Activated CD8-positive, alpha-beta T cell treated with anti-CD3 and anti-CD28 coated beads, Interleukin-2, amount 10 ng/mL, durations not matched to agents 7 days and 5 days (primary cell): ENCODE results near the gene HOXD11. TPM values are rescaled to one million over a fixed set of nuclear protein-coding genes. Genes with fewer than 3 reads are reported as not detected.

Experiments used
- ATAC-seq: fragments of 150-1000 bp; cut with Tn5 transposase; one replicate; pipeline ENCODE4 v1.10.0; 2021; ENCODE audit warnings: moderate library complexity
- CTCF ChIA-PET: fragments of 350-600 bp; sonication (Branson Sonifier 250); formaldehyde crosslinking; loops from one replicate; lab custom pipeline; 2021; ENCODE audit warnings: antibody characterized with exemption; lab: Charles Lee
- POLR2A ChIA-PET: fragments of 350-600 bp; sonication (Branson Sonifier 250); formaldehyde crosslinking; loops from one replicate; lab custom pipeline; 2021; ENCODE audit warnings: antibody characterized with exemption; lab: Charles Lee
- DNase-seq: peaks from one replicate; pipeline ENCODE4 v3.0.0-alpha.2; 2020
- H3K27ac Mint-ChIP-seq: one replicate; pipeline ENCODE4 v1.8.0; 2021; ENCODE audit warnings: mild to moderate bottlenecking, mixed read lengths
- H3K27me3 Mint-ChIP-seq: one replicate; pipeline ENCODE4 v1.8.0; 2021; ENCODE audit warnings: low read depth, mixed read lengths
- H3K36me3 Mint-ChIP-seq: one replicate; pipeline ENCODE4 v1.8.0; 2021; ENCODE audit warnings: low read depth, mixed read lengths
- H3K4me1 Mint-ChIP-seq: one replicate; pipeline ENCODE4 v1.8.0; 2021; ENCODE audit warnings: low read depth, mixed read lengths
- H3K4me3 Mint-ChIP-seq: one replicate; pipeline ENCODE4 v1.8.0; 2021; ENCODE audit warnings: mild to moderate bottlenecking, mixed read lengths
- H3K9me3 Mint-ChIP-seq: one replicate; pipeline ENCODE4 v1.8.0; 2022; ENCODE audit warnings: mixed read lengths; ENCODE audit not compliant: insufficient read depth
- total RNA-seq, 2 experiments: library from RNA; stranded (reverse); gene quantifications; one replicate each; pipeline ENCODE4 v1.2.3, GENCODE V29; 2021

The HOXD11 gene
- total RNA-seq, 2 experiments from 2014 or later, result not detected

DNA sequence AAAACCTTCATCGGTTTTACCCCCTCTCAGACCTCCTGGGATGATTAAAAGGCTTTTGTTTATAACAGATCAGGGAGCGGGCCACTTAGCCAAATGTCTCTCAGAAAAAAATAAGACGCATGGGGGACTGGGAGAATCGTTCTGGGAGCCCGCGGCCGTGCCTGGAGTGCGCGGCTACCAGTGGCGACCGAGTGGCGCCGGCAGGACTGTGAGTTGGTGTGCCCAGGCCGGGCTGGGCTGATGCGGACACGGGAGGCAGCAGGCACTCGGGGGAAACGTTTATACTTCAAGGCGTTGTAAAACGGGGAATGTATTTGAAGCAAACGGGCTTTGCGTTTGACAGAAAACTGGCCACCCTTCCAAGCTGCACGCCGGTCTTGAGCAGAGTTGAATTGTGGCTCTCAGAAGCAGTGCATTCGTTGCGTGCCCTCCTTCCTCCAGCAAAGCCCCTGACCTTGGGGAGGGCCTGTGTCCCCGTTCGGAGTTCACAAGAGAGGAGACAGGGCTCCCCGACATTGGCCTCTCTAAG is 4.8 kb downstream of the HOXD11 start:
- no peak overlapping the region for H3K27ac Mint-ChIP-seq

DNA sequence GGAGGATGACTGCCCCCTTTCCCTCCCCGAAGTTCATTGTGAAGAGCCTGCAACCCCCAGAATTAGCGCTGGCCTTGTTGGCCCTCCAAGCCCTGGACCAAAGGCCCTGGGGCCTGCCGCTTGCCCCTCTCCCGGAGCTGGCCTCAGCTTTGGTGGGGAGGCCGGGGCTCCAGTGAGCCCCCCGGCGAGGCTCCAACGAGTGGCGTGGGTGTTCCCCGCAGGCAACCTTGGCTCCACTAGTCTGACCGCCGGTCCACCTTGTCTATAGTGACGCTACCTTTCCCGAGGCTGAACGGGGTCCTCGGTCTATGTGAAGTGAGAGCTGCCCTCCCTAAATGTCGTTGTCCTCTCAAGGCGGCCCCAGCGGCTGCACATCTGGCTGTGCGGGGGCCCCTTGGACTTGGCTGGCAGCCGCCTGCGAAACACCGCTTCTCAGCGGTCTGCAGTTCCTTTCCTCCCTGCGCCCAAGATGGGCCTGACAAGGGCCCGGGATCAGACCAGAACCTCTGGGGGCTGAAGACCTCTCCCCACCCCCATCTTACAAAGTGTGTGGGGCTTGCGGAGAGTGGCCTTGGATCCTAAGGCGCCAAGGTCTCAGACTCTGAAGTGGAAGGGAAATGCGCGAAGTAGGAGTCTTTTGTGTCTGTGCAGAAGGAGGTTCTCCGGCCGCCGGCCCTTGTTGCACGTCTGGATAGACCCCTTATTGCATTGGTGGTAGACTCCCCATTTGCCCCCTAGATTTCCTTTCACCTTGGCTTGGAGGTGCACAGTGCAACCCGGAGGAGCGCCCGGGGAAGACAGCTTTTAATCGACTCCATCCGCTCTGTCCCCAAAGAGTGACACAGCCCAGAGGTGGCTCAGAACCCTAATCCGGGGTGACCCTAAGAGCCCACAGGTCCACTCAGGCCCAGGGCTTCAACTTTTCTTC is 5.6 kb downstream of the HOXD11 start:
- Mint-ChIP-seq H3K4me1 (peaks cover 4% of the 10 kb centered on the region), H3K27me3 (peaks cover 79% of the 10 kb centered on the region), H3K4me3 (no peak overlapping the region), H3K36me3 (peaks cover 7% of the 10 kb centered on the region), H3K9me3 (peaks cover 10% of the 10 kb centered on the region), H3K27ac (no peak overlapping the region)
- ATAC-seq (no peak), DNase-seq (no peak)
- POLR2A ChIA-PET, result no interaction called here
- CTCF ChIA-PET, result interaction anchor here (0.6 to 2.0 kb wide), 3 partner anchors 19 to 539 kb away, joined by 3 to 5 read pairs (median 3); no protein-coding TSS in a partner anchor

More for the DNA sequence above, 4.8 kb downstream of the HOXD11 start:
- ATAC-seq (no peak), DNase-seq (no peak)
- Mint-ChIP-seq H3K36me3 (peaks cover 6% of the 10 kb centered on the region), H3K4me3 (no peak overlapping the region), H3K27me3 (peaks cover 78% of the 10 kb centered on the region), H3K4me1 (peaks cover 7% of the 10 kb centered on the region), H3K9me3 (peaks cover 6% of the 10 kb centered on the region)
- ChIA-PET POLR2A (no interaction called here), CTCF (interaction anchor here (1.7 to 2.3 kb wide), 4 partner anchors 15 to 50 kb away, joined by 5 to 8 read pairs (median 6); no protein-coding TSS in a partner anchor)

DNA sequence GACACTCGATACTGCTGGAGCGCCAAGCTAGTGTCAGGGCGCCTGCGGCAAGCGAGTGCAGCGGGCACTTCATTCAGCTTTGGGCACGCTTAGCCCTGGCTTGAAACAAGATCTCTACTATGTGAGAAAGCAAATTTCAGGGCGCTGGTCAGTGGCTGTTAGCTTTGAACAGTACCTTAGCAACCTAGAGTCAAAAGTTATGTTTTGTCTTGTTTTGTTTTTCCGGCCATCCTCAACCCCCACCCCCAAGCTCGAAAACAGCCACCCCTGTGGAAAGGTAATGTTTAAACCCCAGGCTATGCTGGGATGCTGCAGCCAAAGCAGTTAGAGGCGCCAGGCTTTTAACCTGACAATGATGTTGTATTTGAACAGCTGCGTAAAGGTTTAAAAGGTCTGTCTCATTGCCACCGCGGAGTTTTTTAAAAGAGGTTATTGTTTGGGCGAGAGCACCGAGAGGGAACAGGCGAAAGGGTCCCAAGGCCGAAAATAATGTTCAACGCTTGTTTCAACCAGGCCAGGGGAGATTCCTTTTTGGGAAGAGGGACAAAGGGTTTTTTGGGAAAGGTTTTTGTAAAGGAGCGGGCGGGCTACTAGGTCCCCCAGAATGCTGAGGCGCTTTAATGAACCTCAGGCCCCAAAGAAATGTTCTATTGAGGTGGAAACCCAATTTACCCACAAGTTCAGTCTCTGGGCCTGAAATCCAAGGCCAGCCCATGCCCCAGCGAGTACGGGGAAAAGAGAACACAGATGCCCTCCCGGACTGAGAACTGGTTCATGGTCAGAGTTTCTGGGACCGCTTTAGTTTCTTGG is 7.2 kb downstream of the HOXD11 start:
- no peak for ATAC-seq
- POLR2A ChIA-PET, result interaction anchor here (0.7 kb wide), 1 partner anchor 10 kb away, joined by 3 read pairs; no protein-coding TSS in a partner anchor
- Mint-ChIP-seq H3K27ac (no peak overlapping the region), H3K36me3 (peaks cover 8% of the 10 kb centered on the region), H3K4me1 (no peaks in the 10 kb centered on the region), H3K9me3 (peaks cover 10% of the 10 kb centered on the region), H3K27me3 (peaks cover 84% of the 10 kb centered on the region), H3K4me3 (no peak overlapping the region)
- no peak for DNase-seq
- CTCF ChIA-PET, result interaction anchor here (0.9 to 1.0 kb wide), 2 partner anchors 17 to 48 kb away, joined by 3 to 5 read pairs; no protein-coding TSS in a partner anchor

DNA sequence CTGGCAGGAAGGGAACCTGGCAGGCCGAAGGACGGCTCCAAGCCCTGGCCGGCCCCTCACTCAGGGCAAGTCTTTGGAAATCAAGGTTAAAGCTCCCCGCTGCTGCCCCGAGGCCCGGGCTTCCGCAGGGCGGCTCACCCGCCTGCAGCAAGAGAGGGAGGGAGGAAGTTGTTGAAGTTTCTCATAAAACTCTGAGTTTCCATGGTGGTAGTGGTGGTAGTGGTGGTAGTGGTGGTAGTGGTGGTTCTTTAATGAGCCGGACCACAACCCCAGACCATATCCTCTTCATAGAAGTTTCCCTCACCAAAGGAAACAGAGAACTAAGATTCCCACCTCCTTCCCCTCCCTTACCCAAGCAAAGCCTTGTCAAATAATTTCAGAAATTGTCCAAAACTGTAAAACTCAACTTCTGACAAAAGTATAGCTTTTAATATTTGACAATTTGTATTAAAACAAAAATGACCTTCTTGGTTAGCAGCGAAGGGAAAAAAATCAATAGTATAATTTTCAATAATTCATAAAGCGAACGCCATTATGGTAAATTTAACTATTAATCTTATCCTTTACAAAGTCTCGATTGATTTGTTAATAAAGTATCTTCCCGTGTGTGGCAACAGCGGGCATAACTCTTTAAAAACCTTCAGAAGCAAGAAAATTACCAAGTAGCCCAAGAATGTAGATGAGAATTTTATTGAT is 8.0 kb downstream of the HOXD11 start:
- H3K27ac Mint-ChIP-seq, result no peak overlapping the region
- ChIA-PET CTCF (no interaction called here), POLR2A (no interaction called here)
- peaks cover 10% of the 10 kb centered on the region for H3K9me3 Mint-ChIP-seq
- no peak overlapping the region for H3K4me3 Mint-ChIP-seq
- H3K36me3 Mint-ChIP-seq, result peaks cover 6% of the 10 kb centered on the region
- DNase-seq, result no peak
- no peak for ATAC-seq
- no peaks in the 10 kb centered on the region for H3K4me1 Mint-ChIP-seq
- peaks cover 84% of the 10 kb centered on the region for H3K27me3 Mint-ChIP-seq

DNA sequence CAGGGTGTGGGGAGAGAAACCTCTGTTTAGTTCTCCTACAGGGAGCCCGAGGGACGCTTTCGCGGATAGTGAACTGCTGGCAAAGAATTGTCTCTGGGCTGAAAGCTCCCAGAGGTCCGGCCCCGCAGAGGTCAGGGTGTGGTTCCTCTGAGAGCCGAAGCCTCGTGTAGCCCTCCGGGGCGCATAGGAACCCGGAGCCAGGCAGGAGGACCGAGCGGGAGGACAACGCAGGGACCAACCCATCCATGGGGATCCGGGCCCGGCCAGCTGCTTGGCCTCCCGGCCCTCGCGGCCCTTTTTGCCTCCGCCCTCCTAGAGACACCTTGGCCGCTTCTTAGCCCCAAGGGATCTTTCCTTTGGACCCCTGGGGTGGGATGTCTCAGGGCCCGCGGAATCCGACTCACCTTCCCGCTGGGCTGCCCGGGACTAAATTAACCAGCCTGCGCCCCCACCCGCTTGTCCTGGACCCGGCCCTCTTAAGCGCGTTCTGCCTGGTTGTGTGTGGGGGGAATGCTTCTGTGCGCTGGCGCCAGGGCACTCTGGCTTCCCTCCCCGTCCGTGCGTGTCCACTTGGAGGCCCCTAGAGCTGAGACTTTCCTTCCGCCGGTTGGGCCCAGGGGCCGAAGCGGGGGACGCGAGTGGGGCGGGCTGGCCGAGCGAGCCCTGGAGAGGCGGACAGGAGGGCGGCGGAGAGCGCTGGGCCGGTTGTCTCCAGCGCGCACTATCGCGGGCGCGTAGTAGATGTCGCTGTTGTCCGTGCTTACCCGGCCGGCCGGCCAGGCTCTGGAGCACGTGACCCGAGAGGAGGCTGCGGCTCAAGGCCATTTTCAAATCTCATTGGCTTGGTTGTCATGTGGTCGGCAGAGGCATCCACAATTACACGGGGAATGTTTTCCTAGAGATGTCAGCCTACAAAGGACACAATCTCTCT is 9.1 kb downstream of the HOXD11 start, which contains the start of gene HOXD10:
HOXD10 (plus strand) TSS at position 896 of the 931 bp plus-strand sequence. CDS start 56 bp downstream, outside the sequence.
- DNase-seq, result no peak
- H3K4me3 Mint-ChIP-seq, result no peak within 1 kb of the TSS
- ATAC-seq, result no peak
- H3K4me1 Mint-ChIP-seq, result no peaks in the 10 kb centered on the region
- peaks cover 6% of the 10 kb centered on the region for H3K36me3 Mint-ChIP-seq
- peaks cover 86% of the 10 kb centered on the region for H3K27me3 Mint-ChIP-seq
- CTCF ChIA-PET, result no interaction called here
- peaks cover 10% of the 10 kb centered on the region for H3K9me3 Mint-ChIP-seq
- POLR2A ChIA-PET, result no interaction called here
- no peak within 1 kb of the TSS for H3K27ac Mint-ChIP-seq

DNA sequence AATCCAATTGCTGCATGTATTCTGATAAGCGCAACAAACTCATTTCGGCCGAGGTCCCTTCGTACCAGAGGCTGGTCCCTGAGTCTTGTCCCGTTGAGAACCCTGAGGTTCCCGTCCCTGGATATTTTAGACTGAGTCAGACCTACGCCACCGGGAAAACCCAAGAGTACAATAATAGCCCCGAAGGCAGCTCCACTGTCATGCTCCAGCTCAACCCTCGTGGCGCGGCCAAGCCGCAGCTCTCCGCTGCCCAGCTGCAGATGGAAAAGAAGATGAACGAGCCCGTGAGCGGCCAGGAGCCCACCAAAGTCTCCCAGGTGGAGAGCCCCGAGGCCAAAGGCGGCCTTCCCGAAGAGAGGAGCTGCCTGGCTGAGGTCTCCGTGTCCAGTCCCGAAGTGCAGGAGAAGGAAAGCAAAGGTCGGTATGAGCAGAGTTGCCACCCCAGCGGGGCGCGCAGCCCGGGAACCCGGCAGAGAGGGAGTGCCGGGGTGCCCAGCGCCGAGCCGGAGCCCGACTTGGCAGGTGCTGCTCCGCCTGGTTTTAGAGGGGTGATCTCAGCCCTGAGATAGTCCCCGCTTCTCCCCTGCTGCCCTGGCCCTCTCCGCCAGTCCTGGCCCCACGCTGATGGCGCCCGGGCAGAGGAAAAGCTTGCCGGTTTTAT is 10.2 kb downstream of the HOXD11 start:
- CTCF ChIA-PET, result no interaction called here
- POLR2A ChIA-PET, result no interaction called here
- no peak for ATAC-seq
- Mint-ChIP-seq H3K4me1 (no peaks in the 10 kb centered on the region), H3K4me3 (no peak overlapping the region), H3K9me3 (peaks cover 10% of the 10 kb centered on the region), H3K27me3 (peaks cover 84% of the 10 kb centered on the region), H3K27ac (no peak overlapping the region), H3K36me3 (peaks cover 4% of the 10 kb centered on the region)
- no peak for DNase-seq

DNA sequence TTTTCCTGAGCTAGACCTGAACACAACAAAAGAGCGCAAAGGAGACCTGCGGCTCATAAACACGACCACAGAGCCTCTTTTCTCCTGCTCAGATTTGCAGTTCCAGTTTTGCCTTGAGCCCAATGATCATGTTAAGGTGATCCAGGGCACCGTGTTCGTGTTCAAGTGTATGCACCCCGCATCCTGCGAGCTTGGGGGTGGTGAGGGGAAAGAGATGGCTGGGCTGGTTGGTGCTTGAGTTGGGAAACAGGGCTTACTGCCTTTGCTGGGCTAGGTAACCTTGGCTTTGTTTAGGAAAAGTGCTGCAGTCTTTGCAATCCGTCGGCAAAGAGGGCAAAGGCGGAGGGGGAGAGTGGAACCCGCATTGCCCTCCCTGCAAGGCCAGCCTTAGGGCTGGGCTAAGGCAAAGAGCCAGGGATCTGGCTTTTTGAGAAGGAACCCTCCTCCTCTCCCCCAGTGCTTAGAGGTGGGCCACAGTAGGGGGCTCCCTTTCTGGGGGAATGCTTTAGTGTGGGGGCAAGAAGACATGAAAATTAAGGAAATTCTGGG is 10.8 kb downstream of the HOXD11 start:
- ChIA-PET CTCF (no interaction called here), POLR2A (no interaction called here)
- DNase-seq (no peak), ATAC-seq (no peak)
- peaks cover 4% of the 10 kb centered on the region for H3K36me3 Mint-ChIP-seq
- H3K4me1 Mint-ChIP-seq, result no peaks in the 10 kb centered on the region
- H3K4me3 Mint-ChIP-seq, result no peak overlapping the region
- no peak overlapping the region for H3K27ac Mint-ChIP-seq
- peaks cover 9% of the 10 kb centered on the region for H3K9me3 Mint-ChIP-seq
- H3K27me3 Mint-ChIP-seq, result peaks cover 83% of the 10 kb centered on the region

DNA sequence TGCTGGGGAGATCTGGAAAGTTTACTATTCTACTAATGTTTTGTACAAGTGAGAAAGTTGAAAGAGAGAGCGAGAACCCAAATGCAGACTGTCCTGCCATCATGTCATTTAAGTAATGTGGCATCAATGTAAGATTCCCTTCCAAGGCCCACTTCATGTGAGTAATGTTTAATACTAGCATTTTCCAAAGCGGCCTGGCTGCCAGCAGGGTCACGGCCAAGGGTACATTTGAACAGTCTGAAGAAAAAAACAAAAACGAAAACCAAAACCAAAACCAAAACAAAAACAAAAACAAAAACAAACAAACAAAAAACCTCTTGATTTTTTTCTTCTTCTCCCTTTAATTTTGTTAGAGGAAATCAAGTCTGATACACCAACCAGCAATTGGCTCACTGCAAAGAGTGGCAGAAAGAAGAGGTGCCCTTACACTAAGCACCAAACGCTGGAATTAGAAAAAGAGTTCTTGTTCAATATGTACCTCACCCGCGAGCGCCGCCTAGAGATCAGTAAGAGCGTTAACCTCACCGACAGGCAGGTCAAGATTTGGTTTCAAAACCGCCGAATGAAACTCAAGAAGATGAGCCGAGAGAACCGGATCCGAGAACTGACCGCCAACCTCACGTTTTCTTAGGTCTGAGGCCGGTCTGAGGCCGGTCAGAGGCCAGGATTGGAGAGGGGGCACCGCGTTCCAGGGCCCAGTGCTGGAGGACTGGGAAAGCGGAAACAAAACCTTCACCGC is 11.7 kb downstream of the HOXD11 start:
- no peaks in the 10 kb centered on the region for H3K4me1 Mint-ChIP-seq
- H3K9me3 Mint-ChIP-seq, result peaks cover 6% of the 10 kb centered on the region
- H3K27me3 Mint-ChIP-seq, result peaks cover 81% of the 10 kb centered on the region
- POLR2A ChIA-PET, result no interaction called here
- ATAC-seq, result no peak
- no peak for DNase-seq
- H3K27ac Mint-ChIP-seq, result no peak overlapping the region
- CTCF ChIA-PET, result no interaction called here
- peaks cover 5% of the 10 kb centered on the region for H3K36me3 Mint-ChIP-seq
- H3K4me3 Mint-ChIP-seq, result no peak overlapping the region

DNA sequence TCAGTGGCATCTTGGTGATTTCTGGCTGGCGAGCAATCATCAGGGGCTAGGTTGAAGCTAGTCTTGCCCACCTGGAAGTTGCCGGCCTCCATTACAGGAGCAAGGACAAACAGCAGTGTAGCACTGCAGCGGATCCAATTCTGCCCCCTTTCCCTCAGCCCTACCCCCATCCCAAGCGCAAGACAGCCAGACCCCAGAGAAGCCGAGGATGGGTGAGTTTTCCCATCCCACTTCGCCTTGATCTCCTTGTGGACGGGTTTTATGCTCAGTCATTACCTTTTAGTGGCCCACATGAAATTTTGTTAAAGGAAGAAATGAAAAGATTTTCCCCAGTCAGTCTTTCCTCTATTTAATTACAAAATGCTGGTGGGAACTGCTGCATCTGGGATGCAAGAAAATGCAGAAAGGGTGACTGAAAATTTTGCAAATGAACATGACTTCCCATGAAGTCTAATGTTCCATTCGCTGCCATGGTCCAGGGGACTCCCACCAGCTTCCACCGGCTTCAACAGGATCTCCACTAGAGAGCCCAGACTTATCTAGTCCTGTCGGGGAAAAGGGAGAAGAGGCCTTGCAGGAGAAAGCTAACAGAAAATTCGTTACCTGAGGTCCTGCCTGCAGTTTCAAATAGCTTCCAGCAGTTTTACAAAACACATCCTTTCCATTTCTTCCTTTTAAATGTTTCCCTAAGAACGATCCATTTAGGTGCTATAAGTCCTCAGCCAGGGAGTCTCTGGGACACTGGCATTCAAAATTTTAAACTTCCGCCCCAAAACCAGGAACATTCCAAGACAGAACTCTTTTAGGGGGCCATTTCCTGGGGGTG is 13.5 kb downstream of the HOXD11 start:
- Mint-ChIP-seq H3K27ac (no peak overlapping the region), H3K36me3 (peaks cover 9% of the 10 kb centered on the region), H3K4me3 (no peak overlapping the region), H3K9me3 (peaks cover 6% of the 10 kb centered on the region), H3K4me1 (no peaks in the 10 kb centered on the region), H3K27me3 (peaks cover 82% of the 10 kb centered on the region)
- ATAC-seq (no peak), DNase-seq (no peak)
- ChIA-PET POLR2A (no interaction called here), CTCF (interaction anchor here (1.1 to 2.3 kb wide), 7 partner anchors 10 to 532 kb away, joined by 3 to 6 read pairs (median 3); no protein-coding TSS in a partner anchor)
